Left hindlimb (tissue), 1 donor: ENCODE measurements around the gene TANGO2.
A peak's percentile ranks its signal among the peaks of the same experiment; 100 is the strongest.

Experiments
- DNase-seq: peaks from one replicate; pipeline ENCODE4 v3.0.0-alpha.2; 2018

Gene TANGO2

DNA sequence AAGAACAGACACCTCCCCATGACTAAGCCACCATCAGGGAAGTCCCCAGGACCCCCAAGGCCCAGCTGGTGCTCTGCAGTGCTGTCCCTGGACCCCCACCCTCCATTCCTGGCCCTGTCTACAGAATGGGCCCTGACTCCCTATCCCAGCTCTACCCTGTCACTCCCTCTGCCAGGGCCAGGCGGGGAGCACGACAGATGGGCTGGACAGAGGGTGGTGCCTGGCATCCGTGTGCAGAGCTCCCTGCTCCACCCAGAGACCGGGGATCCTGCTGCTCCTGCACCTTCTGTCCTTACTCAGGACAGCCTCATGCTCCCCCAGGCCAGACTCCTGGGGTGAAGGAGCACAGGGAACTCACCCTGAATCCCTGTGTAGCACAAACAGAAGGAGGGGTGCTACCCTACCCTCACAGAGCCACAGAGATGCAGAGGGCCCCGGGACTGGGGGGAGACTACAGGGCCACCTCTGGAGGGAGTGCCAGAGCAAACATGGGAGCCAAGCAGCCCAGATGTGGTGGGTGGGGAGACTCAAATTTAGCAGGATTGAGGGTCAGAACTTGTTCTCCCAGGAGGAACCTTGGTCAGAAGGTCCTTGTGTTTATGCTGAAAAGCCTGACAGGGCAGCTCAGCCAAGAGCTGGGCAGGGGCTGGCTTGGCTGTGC lies 6.3 kb upstream of the TANGO2 start:
- peak; percentile 29 for DNase-seq

DNA sequence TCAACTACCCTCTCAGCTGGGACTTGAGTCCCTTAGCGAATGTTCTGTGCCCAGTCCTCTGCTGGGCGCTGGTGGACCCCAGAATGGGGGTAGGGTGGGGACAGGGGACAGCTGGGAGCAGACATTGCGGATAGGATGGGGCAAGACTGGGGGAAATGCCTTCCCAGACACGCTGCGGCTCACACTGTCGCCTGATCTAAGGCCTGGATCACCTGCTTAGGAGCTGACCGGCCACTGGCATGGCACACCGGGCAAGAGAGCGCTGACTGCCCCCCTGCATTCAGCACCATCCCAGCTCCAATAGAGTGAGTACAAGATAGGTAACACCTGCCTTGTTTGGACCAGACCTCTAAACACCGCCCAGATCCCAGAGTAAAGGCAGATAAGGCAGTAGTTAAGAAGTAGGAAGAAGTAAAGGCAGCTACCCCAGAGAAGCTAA lies 5.7 kb upstream of the TANGO2 start:
- peak; percentile 23 for DNase-seq

DNA sequence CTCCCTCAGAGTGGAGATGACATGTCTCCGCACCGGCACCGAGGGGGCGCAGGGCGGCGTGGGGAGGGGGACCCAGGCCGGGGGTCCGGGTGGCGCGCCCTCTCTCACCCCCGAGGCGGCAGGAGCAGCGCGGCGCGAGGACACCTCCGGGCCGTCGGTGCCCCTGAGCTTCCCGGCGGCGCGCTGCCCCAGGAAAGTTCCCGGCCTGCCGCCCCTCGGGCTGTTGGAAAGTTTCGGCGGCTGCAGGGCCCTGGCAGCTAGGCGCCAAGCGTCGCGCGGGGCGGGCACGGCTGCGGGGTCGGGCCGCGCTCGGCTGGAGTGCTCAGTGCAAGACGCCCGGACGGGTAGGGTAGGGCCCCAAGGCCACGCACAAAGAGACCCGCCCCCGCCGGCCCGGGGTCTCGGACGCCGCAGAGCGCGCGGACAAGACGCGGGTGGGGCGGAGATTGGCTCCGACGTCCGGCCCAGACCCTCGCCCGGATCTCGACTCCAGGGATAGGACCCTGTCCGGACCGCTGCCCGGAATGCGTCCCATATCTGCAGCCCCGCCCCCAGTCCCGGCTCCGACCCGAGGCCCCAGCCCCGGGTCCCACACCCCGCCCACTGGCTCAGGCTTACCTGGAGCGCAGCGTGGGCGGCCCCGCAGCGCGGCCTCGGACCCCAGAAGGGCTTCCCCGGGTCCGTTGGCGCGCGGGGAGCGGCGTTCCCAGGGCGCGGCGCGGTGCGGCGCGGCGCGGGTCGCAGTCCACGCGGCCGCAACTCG lies 4.8 kb upstream of the TANGO2 start:
- DNase-seq, result peak; percentile 37

DNA sequence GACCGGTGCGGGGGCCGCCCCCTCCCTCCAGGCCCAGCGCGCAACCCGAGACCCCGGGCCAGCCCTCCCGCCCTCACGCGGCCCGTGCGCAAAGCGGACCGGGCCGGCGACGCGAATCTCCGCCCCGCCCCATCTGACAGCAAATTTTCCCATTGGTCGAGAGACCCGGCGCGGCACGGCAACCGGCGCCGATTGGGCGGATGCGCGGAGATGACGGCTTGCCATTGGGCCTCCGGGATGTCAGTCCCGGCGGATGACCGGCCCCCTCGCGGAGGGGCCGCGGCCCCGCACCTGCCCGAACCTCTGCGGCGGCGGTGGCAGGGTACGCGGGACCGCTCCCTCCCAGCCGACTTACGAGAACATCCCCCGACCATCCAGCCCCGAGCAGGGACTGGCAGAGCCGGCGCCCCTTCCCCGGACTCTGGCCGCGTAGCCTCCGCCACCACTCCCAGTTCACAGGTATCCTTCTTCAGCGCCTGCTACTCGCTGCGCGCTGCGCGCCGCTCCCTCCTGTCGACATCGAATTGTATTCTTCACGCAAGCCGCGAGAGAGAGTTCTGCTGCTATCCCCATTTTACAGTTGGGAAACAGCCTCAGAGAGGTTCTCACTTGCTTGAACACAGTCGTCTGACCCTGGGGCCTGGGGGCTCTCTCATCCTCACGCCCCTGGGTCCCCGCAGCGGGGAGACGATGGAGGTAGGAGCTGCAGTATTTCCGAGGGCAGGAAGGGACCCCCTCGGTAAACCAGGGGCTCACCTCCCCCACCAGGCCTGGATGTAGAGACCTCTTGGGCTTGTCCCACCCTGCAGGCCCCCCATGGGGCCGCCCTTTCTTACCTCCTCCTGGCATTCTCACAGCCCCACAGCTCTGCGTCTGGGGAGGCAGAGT lies 3.9 kb upstream of the TANGO2 start, which contains the start of gene ARVCF:
TSS of gene ARVCF (minus strand) at position 90 of the 888 bp plus-strand sequence. CDS start 26,029 bp downstream, outside the sequence.
- DNase-seq, result peak; percentile 91

- DNase-seq, result peak; percentile 20
Observed at GRCh38 chr22:20017622-20017958, 3.3 kb upstream of the TANGO2 start.

DNA sequence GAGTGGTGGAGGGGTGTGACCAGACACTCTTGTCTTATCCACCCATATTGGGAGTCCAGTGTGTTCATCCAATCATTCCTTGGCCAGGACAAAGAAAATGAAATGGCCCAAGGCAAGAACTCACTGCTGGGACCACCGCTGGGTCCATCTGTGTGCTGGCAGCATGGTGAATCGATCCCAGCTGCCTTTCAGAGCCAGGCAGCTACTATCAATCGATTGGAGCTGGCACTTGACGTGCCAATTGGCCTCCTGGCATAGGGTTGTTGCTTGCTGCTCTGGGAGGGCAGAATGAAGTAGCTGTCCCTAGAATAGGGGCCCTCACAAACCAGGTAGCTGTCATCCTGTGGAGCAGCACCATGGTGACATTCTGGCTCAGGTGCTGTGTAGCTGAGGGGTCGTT lies 2.9 kb upstream of the TANGO2 start:
- no peak for DNase-seq

DNA sequence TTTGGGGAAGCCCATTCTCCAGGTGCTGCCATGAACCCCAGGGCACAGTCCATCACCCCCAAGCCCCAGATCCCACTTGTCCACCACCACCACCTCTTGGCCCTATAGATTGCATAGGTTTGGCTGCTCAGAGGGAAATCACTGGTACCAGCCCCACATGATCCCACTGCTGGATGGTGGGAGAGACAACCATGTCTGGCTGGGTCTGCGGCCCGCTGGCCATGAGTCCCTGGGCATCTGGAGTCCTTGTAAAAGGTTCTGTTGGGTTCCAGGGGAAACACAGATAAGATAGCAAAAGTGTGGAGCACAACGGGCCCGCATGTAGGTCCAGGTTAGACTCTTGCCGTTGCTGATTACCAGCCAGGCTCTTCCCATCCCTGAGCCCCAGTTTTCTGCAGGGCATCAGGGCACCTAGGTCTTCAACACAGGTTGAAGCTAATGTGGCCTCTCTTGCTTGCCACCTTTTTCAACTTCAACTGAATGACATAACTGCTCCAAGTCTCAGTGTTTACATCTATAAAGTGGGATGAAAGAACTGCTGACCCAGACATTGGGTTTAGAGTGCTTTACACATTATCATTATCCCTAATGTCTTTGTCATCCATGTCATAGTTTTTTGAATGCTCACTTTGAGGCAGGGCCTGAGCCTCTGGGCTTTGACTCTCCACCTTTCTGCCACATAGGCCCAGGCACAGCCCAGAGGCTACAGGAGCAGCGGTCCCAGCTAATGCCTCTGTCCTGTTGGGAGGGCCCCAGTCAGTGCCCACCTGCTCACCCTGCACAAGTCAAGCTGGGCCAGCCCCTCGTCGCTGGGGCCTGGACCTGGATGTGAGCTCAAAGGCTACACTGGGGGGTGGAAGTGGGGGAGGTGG lies 1.0 kb upstream of the TANGO2 start:
- peak; percentile 28 for DNase-seq

- DNase-seq, result peak; percentile 44
Observed at GRCh38 chr22:20021196-20022181, 579 bp downstream of the TANGO2 start.

- peak; percentile 21 for DNase-seq
Observed at GRCh38 chr22:20022231-20022977, 1.5 kb downstream of the TANGO2 start.

DNA sequence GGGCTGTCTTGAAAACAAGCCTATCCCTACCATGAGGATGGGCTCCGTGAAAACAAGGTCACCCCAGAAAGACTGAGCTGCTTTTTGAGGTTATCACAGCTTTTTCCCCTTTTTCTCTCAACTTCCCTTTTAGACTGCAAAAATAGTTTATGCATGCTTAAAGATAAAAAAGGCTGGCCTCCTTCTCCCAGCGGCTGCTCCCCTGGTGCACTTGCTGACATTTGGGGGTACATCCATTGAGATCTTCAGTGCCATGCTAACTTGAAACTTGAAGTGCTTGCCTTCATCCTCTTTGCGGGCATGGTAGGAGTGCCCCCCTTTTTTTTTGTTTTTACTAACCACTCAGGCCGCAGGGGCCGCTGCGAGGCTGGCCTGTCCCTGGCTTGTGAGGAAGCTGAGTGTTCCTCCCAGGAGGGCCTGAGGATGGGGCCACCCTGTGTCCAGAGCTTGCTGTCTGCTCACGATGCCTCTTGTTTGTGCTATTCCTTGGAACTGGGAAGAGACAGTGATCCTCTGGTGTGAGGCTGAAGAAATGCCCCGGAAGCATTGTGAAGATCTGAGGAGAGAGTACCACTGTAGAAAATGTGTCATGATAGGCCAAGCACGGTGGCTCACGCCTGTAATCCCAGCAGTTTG lies 2.2 kb downstream of the TANGO2 start:
- DNase-seq, result no peak

DNA sequence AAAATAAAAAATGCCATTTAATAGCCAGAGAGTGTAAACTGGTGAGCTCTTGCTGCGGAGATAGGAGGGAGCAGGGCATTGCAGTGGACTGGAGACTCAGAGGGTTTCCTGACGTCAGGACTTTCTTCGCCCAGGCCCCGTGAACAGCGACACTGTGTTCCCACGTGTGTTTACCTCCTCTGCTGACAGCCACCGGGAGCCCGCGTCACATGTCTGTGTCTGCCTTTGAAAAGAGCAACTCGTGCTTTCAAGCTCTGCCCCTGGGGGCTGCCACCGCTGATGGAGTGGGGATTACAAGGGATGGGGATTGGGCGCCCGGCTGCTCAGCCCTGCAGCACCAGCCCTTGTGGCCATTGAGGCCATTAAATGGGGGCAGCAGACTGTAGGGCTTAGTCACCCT lies 3.3 kb downstream of the TANGO2 start:
- no peak for DNase-seq

- DNase-seq, result no peak
Observed at GRCh38 chr22:20024650-20025397, 3.9 kb downstream of the TANGO2 start.

GRCh38 chr22:20025401-20026203 lies 4.7 kb downstream of the TANGO2 start:
- no peak for DNase-seq

- DNase-seq, result no peak
Observed at GRCh38 chr22:20026204-20026908, 5.4 kb downstream of the TANGO2 start.

GRCh38 chr22:20026996-20027601 lies 6.2 kb downstream of the TANGO2 start:
- DNase-seq, result no peak

DNA sequence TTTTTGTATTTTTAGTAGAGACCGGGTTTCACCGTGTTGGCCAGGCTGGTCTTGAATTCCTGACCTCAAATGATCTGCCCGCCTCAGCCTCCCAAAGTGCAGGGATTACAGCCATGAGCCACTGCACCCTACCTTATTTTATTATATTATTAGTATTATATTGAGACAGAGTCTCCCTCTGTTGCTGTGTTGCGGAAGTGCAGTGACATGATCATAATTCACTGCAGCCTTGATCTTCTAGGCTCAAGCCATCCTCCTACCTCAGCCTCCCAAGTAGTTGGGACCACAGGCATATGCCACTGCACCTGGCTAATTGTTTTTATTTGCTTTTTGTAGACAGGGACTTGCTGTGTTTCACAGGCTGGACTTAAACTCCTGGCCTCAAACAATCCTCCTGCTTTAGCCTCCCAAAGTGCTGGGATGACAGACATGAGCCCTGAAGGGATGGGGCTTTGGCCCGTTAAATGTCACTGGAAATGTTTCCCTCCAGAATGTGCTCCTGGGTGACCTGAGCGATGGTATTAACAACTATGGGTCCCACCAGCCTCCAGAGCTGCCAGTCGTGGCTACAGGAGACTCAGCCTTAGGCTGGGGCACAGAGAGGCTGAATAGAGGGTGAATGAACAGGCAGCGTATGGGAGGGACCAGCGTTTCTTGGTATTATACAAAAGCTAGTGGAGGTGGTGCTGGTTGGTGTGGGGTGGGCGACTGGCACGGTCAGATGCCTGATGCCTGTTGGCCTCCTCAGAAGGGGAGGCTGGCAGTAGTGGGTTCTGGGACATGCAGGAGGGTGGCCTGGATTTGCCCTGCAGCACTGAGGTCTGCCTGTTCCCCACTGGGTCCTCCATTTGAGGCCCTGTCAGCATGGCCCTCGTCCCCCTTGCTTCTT lies 7.3 kb downstream of the TANGO2 start:
- DNase-seq, result no peak
